ENCODE data around the gene CHADL. TPM values are rescaled to one million over a fixed set of nuclear protein-coding genes. Genes with fewer than 3 reads are reported as not detected.

Gene CHADL
- total RNA-seq, 5 donors from 2014 or later (not counting 1 experiment from before 2014, with no cell fraction given), result 0.75 to 2.3 (median 1.2) TPM

- CTCF ChIA-PET, result interaction anchor here (0.5 to 4.1 kb wide), 8 partner anchors 14 to 315 kb away, joined by 3 to 93 read pairs (median 6); partner anchors contain the start of gene ZC3H7B (in 1 of the 2)
- Histone ChIP-seq H3K4me1 (ENCODE audit: control insufficient read depth in 1 of 2, extremely low read depth in 1 of 2, insufficient read depth in 2 of 2, low read length in 2 of 2) (peaks cover 0 to 12% of the 10 kb centered on the region in 2 experiments), H3K27ac (ENCODE audit: low read length) (no peak overlapping the region), H3K9me3 (no peaks in the 10 kb centered on the region), H3K4me3 (ENCODE audit: control insufficient read depth in 1 of 2, extremely low read depth in 1 of 2, low read length in 1 of 2) (peak overlapping the region; percentile 40 to 62), H3K36me3 (ENCODE audit: control insufficient read depth in 2 of 2, extremely low read depth in 1 of 2, insufficient read depth in 1 of 2, low read length in 1 of 2) (no peaks in the 10 kb centered on the region), H3K27me3 (replicated peaks in 1 of 2; ENCODE audit: control insufficient read depth in 2 of 2, extremely low read depth in 1 of 2, insufficient read depth in 2 of 2, low read length in 1 of 2) (no peaks in the 10 kb centered on the region)
- WGBS (ENCODE audit: insufficient coverage), result 44% methylated on average over 33 of the region's 33 CpGs
- H3K27me3 Mint-ChIP-seq, result no peaks in the 10 kb centered on the region
- ATAC-seq (replicated peaks in 1 of 4), result no peak
- no peaks in the 10 kb centered on the region for H3K36me3 Mint-ChIP-seq
- H3K9me3 Mint-ChIP-seq, result no peaks in the 10 kb centered on the region
- POLR2A ChIA-PET, result interaction anchor here in 1 of 2 donors (1.4 kb wide), 1 partner anchor 314 kb away, joined by 12 read pairs; no protein-coding TSS in a partner anchor
- peak overlapping the region; percentile 53 to 77 (median 73) for H3K4me3 Mint-ChIP-seq
- peak overlapping the region; percentile 27 to 39 for H3K27ac Mint-ChIP-seq
- no peak for DNase-seq
- peaks cover 6 to 13% (median 10%) of the 10 kb centered on the region in 3 donors for H3K4me1 Mint-ChIP-seq
Observed at GRCh38 chr22:41237036-41237706, 3.6 kb downstream of the CHADL start.

- POLR2A ChIA-PET, result no interaction called here
- Mint-ChIP-seq H3K9me3 (no peaks in the 10 kb centered on the region), H3K27me3 (no peaks in the 10 kb centered on the region), H3K4me1 (peaks cover 6 to 13% (median 10%) of the 10 kb centered on the region in 3 donors), H3K27ac (no peak overlapping the region), H3K4me3 (no peak overlapping the region), H3K36me3 (peaks cover 9% of the 10 kb centered on the region)
- no peak for DNase-seq
- Histone ChIP-seq H3K4me1 (ENCODE audit: control insufficient read depth in 1 of 2, extremely low read depth in 1 of 2, insufficient read depth in 2 of 2, low read length in 2 of 2) (peaks cover 0 to 12% of the 10 kb centered on the region in 2 experiments), H3K36me3 (ENCODE audit: control insufficient read depth in 2 of 2, extremely low read depth in 1 of 2, insufficient read depth in 1 of 2, low read length in 1 of 2) (peaks cover 0 to 12% of the 10 kb centered on the region in 2 donors), H3K27ac (ENCODE audit: low read length) (no peak overlapping the region), H3K4me3 (ENCODE audit: control insufficient read depth in 1 of 2, extremely low read depth in 1 of 2, low read length in 1 of 2) (no peak overlapping the region), H3K27me3 (replicated peaks in 1 of 2; ENCODE audit: control insufficient read depth in 2 of 2, extremely low read depth in 1 of 2, insufficient read depth in 2 of 2, low read length in 1 of 2) (no peaks in the 10 kb centered on the region), H3K9me3 (no peaks in the 10 kb centered on the region)
- no peak for ATAC-seq (replicated peaks in 1 of 4)
- WGBS (ENCODE audit: insufficient coverage), result 85% methylated on average over 17 of the region's 19 CpGs
- CTCF ChIA-PET, result no interaction called here
Observed at GRCh38 chr22:41234815-41235695, 5.7 kb downstream of the CHADL start.

- Histone ChIP-seq H3K27me3 (replicated peaks in 1 of 2; ENCODE audit: control insufficient read depth in 2 of 2, extremely low read depth in 1 of 2, insufficient read depth in 2 of 2, low read length in 1 of 2) (no peaks in the 10 kb centered on the region), H3K9me3 (no peaks in the 10 kb centered on the region), H3K4me3 (ENCODE audit: control insufficient read depth in 1 of 2, extremely low read depth in 1 of 2, low read length in 1 of 2) (no peak overlapping the region), H3K27ac (ENCODE audit: low read length) (no peak overlapping the region), H3K36me3 (ENCODE audit: control insufficient read depth in 2 of 2, extremely low read depth in 1 of 2, insufficient read depth in 1 of 2, low read length in 1 of 2) (peaks cover 5 to 40% of the 10 kb centered on the region in 2 donors), H3K4me1 (ENCODE audit: control insufficient read depth in 1 of 2, extremely low read depth in 1 of 2, insufficient read depth in 2 of 2, low read length in 2 of 2) (peaks cover 0 to under 1% of the 10 kb centered on the region in 2 experiments)
- Mint-ChIP-seq H3K36me3 (peaks cover 18% of the 10 kb centered on the region), H3K4me3 (no peak overlapping the region), H3K27ac (no peak overlapping the region), H3K9me3 (no peaks in the 10 kb centered on the region), H3K4me1 (no peaks in the 10 kb centered on the region), H3K27me3 (no peaks in the 10 kb centered on the region)
- ChIA-PET POLR2A (no interaction called here), CTCF (no interaction called here)
- WGBS (ENCODE audit: insufficient coverage), result 88% methylated on average over 7 of the region's 7 CpGs
- no peak for ATAC-seq (replicated peaks in 1 of 4)
- DNase-seq, result no peak
Observed at GRCh38 chr22:41231369-41231768, 9.4 kb downstream of the CHADL start.

- 86% methylated on average over 9 of the region's 9 CpGs for WGBS (ENCODE audit: insufficient coverage)
- H3K27ac Mint-ChIP-seq, result no peak overlapping the region
Observed at GRCh38 chr22:41230401-41230785, 10.3 kb downstream of the CHADL start.

GRCh38 chr22:41229730-41230400, 10.9 kb downstream of the CHADL start:
- H3K27ac ChIP-seq (ENCODE audit: low read length), result no peak overlapping the region
- no peak for DNase-seq
- H3K36me3 Mint-ChIP-seq, result peaks cover 26% of the 10 kb centered on the region
- no peak overlapping the region for H3K27ac Mint-ChIP-seq
- WGBS (ENCODE audit: insufficient coverage), result 83% methylated on average over 10 of the region's 17 CpGs
- no peaks in the 10 kb centered on the region for H3K4me1 Mint-ChIP-seq
- ATAC-seq (replicated peaks in 1 of 4), result no peak
- CTCF ChIA-PET, result no interaction called here
- H3K4me3 Mint-ChIP-seq, result no peak overlapping the region
- no peaks in the 10 kb centered on the region for H3K9me3 Mint-ChIP-seq
- H3K4me1 ChIP-seq (ENCODE audit: control insufficient read depth in 1 of 2, extremely low read depth in 1 of 2, insufficient read depth in 2 of 2, low read length in 2 of 2), result no peaks in the 10 kb centered on the region
- H3K9me3 ChIP-seq, result no peaks in the 10 kb centered on the region
- POLR2A ChIA-PET, result no interaction called here
- H3K4me3 ChIP-seq (ENCODE audit: control insufficient read depth in 1 of 2, extremely low read depth in 1 of 2, low read length in 1 of 2), result no peak overlapping the region
- H3K27me3 ChIP-seq (replicated peaks in 1 of 2; ENCODE audit: control insufficient read depth in 2 of 2, extremely low read depth in 1 of 2, insufficient read depth in 2 of 2, low read length in 1 of 2), result no peaks in the 10 kb centered on the region
- H3K27me3 Mint-ChIP-seq, result no peaks in the 10 kb centered on the region
- H3K36me3 ChIP-seq (ENCODE audit: control insufficient read depth in 2 of 2, extremely low read depth in 1 of 2, insufficient read depth in 1 of 2, low read length in 1 of 2), result peaks cover 10 to 55% of the 10 kb centered on the region in 2 donors

More at GRCh38 chr22:41230401-41230785, 10.3 kb downstream of the CHADL start:
- no peaks in the 10 kb centered on the region for H3K27me3 Mint-ChIP-seq
- Histone ChIP-seq H3K4me1 (ENCODE audit: control insufficient read depth in 1 of 2, extremely low read depth in 1 of 2, insufficient read depth in 2 of 2, low read length in 2 of 2) (no peaks in the 10 kb centered on the region), H3K4me3 (ENCODE audit: control insufficient read depth in 1 of 2, extremely low read depth in 1 of 2, low read length in 1 of 2) (no peak overlapping the region), H3K36me3 (ENCODE audit: control insufficient read depth in 2 of 2, extremely low read depth in 1 of 2, insufficient read depth in 1 of 2, low read length in 1 of 2) (peaks cover 5 to 50% of the 10 kb centered on the region in 2 donors), H3K27me3 (replicated peaks in 1 of 2; ENCODE audit: control insufficient read depth in 2 of 2, extremely low read depth in 1 of 2, insufficient read depth in 2 of 2, low read length in 1 of 2) (no peaks in the 10 kb centered on the region), H3K9me3 (no peaks in the 10 kb centered on the region), H3K27ac (ENCODE audit: low read length) (no peak overlapping the region)
- DNase-seq (no peak), ATAC-seq (replicated peaks in 1 of 4) (no peak)
- H3K4me1 Mint-ChIP-seq, result no peaks in the 10 kb centered on the region
- no peak overlapping the region for H3K4me3 Mint-ChIP-seq
- H3K36me3 Mint-ChIP-seq, result peaks cover 22% of the 10 kb centered on the region
- ChIA-PET CTCF (no interaction called here), POLR2A (no interaction called here)
- no peaks in the 10 kb centered on the region for H3K9me3 Mint-ChIP-seq

- H3K27ac Mint-ChIP-seq, result no peak overlapping the region
- CTCF ChIA-PET, result no interaction called here
- H3K27me3 ChIP-seq (replicated peaks in 1 of 2; ENCODE audit: control insufficient read depth in 2 of 2, extremely low read depth in 1 of 2, insufficient read depth in 2 of 2, low read length in 1 of 2), result no peaks in the 10 kb centered on the region
- no peak overlapping the region for H3K4me3 Mint-ChIP-seq
- ATAC-seq (replicated peaks in 1 of 4), result no peak
- H3K36me3 ChIP-seq (ENCODE audit: control insufficient read depth in 2 of 2, extremely low read depth in 1 of 2, insufficient read depth in 1 of 2, low read length in 1 of 2), result peaks cover 13 to 62% of the 10 kb centered on the region in 2 donors
- WGBS (ENCODE audit: insufficient coverage), result 96% methylated on average over 4 of the region's 6 CpGs
- no peak for DNase-seq
- no peaks in the 10 kb centered on the region for H3K9me3 Mint-ChIP-seq
- H3K4me3 ChIP-seq (ENCODE audit: control insufficient read depth in 1 of 2, extremely low read depth in 1 of 2, low read length in 1 of 2), result no peak overlapping the region
- H3K27me3 Mint-ChIP-seq, result no peaks in the 10 kb centered on the region
- no peaks in the 10 kb centered on the region for H3K4me1 Mint-ChIP-seq
- no peak overlapping the region for H3K27ac ChIP-seq (ENCODE audit: low read length)
- peaks cover 30% of the 10 kb centered on the region for H3K36me3 Mint-ChIP-seq
- no peaks in the 10 kb centered on the region for H3K4me1 ChIP-seq (ENCODE audit: control insufficient read depth in 1 of 2, extremely low read depth in 1 of 2, insufficient read depth in 2 of 2, low read length in 2 of 2)
- POLR2A ChIA-PET, result no interaction called here
- no peaks in the 10 kb centered on the region for H3K9me3 ChIP-seq
Observed at GRCh38 chr22:41229215-41229614, 11.5 kb downstream of the CHADL start.
